ENCODE data around the gene ACE. TPM values are rescaled to one million over a fixed set of nuclear protein-coding genes. Genes with fewer than 3 reads are reported as not detected.

Gene ACE
- under 1 TPM; 0.34 to 1.00 TPM for total RNA-seq

DNA sequence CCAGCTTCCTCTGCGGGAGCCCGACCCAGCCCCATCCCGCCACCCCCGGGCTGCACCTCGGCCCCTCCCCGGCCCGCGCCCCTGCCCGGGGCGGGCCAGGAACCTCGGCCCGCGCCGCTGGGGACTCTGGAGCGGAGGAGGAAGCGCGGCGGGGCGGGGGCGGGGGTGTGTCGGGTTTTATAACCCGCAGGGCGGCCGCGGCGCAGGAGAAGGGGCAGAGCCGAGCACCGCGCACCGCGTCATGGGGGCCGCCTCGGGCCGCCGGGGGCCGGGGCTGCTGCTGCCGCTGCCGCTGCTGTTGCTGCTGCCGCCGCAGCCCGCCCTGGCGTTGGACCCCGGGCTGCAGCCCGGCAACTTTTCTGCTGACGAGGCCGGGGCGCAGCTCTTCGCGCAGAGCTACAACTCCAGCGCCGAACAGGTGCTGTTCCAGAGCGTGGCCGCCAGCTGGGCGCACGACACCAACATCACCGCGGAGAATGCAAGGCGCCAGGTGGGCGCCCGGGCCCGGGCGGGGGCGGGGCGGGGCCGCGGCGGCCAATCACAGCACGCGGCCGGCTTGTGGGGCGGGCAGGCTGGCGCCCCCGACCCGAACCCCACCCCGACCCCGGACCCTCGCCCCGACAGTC is at the start of gene ACE:
Gene ACE (plus strand): TSS at position 208 of the 626 bp plus-strand sequence. CDS start 34 bp downstream, at position 242.

DNA sequence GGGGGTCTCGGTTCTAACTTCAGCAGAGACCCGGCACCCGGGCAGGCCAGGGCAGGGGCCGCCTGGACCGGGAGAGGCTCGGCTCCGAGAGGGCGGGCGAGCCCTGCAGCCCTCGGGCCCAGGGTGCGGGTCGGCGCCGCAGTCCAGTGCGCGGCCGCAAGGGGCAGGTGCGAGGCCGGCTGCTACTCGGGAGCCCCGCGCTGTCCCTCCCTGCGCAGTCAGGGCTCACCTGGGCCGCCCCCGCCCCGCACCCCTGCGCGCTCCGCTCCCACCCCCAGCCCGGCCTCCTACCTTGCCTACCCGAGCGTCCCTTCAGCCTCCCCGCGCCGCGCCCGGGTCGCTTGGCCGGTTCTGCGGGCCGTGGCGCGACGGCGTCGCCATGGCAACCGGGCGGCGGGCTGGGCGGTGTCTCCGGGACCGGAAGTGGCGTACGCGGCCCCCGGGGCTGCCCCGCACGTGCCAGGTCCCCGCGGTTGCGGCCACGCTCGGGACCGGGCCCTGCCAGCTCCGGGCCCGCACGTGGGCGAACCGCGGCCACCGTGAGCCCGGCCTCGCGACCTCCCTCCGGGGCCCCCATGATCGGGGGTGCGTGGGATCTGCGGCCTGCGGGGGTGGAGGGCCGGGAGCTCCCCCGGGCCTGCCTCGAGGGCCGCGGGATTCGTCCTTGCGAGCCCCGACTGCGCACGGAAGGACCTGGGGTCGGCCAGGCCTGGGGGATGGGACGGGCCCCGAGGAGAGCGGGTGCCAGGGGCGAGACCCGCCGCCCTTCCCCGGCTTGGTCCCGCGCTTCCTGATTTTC is 30.7 kb upstream of the ACE start, which contains the start of gene CYB561:
Gene CYB561 (minus strand): TSS at position 353 of the 799 bp plus-strand sequence. CDS start 8,759 bp downstream, outside the sequence.

DNA sequence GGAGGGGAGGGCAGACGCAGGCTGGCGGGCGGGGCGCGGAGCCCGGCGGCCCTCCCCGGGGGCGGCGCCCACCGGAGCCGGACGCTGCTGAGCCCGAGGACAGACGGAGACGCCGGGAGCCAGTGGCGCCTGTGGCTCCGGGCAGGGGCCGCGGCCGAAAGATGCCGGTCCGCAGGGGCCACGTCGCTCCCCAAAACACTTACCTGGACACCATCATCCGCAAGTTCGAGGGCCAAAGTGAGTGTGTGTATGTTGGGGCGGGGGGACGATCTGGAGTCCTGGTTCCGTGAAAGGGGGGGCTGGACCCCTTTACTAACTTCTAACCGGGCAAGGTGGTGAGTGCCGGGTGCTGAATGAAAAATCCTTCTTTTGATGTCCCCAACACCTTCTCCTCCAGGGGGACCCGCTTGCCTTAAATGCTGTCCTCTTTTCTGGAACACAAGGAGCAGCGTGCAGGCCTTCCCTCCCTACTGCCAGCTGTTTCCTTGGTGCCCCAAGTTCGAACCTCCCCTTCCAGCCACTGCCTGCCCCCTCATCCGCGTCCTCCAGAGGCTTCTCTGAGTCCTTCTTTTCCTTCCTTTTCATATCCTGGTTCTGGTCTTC is 46.5 kb downstream of the ACE start, which contains the start of gene KCNH6:
Gene KCNH6 (plus strand): TSS at position 106 of the 603 bp plus-strand sequence. CDS start 56 bp downstream, at position 162.

Other genes starting within 250 kb of the ACE start
- 10 to 100 TPM; 10.7 to 17.6 TPM for gene CYB561, start 30.8 kb upstream of the ACE start, total RNA-seq
- not detected for gene KCNH6, start 46.3 kb downstream of the ACE start, total RNA-seq
- 10 to 100 TPM; 34.4 to 50.0 TPM for gene DCAF7, start 73.4 kb downstream of the ACE start, total RNA-seq
- gene TACO1, start 123.8 kb downstream of the ACE start, total RNA-seq = 10 to 100 TPM; 20.0 to 38.3 TPM
- gene MAP3K3, start 145.4 kb downstream of the ACE start, total RNA-seq = 10 to 100 TPM; 52.0 to 60.6 TPM
- 10 to 100 TPM; 27.2 to 39.0 TPM for gene LIMD2, start 223.1 kb downstream of the ACE start, total RNA-seq

Data from melanocyte of skin (primary cell).